ENCODE results near the gene YIPF2. TPM values are rescaled to one million over a fixed set of nuclear protein-coding genes. Genes with fewer than 3 reads are reported as not detected.

The YIPF2 gene
- total and polyA plus RNA-seq, 2 of the 4 experiments (the other 2 are of a cell fraction) = 61.5 to 78.0 TPM

GRCh38 chr19:10920288-10920655 is 8.2 kb downstream of the YIPF2 start:
- no peak for DNase-seq
- dilution Hi-C loops (cut with HindIII; ENCODE audit: low sequenced_read_pairs, unreplicated experiment) (no loop called here), intact Hi-C loops (cut with micrococcal nuclease) (no loop called here), in situ Hi-C loops (cut with MboI; ENCODE audit: low sequenced_read_pairs) (no loop called here)
- no peak for TF ChIP-seq CTCF (conservative IDR thresholded peaks at IDR 0.05; ENCODE audit: low read depth, low read length)
- no peak for TF ChIP-seq NFE2L2 (IDR thresholded peaks at IDR 0.05; ENCODE audit: low read depth, low read length)
- no peak for TF ChIP-seq FOS (IDR thresholded peaks at IDR 0.05; ENCODE audit: low read depth, low read length)
- no peak for TF ChIP-seq MAZ (IDR thresholded peaks at IDR 0.05; ENCODE audit: borderline replicate concordance, low read depth, low read length)
- TF ChIP-seq RCOR1 (IDR thresholded peaks at IDR 0.05; ENCODE audit: insufficient replicate concordance, low read length) = no peak
- no peak for TF ChIP-seq RFX5 (IDR thresholded peaks at IDR 0.05; ENCODE audit: low read depth, low read length)
- TF ChIP-seq USF2 (IDR thresholded peaks at IDR 0.05; ENCODE audit: low read depth, low read length) = no peak
- no peak for TF ChIP-seq ELK1 (IDR thresholded peaks at IDR 0.05; ENCODE audit: borderline replicate concordance, low read depth, low read length)
- TF ChIP-seq SMC3 (IDR thresholded peaks at IDR 0.05; ENCODE audit: low read depth, low read length) = no peak
- no peak overlapping the region for H3K4ac ChIP-seq (ENCODE audit: low read depth, low read length)
- no peak overlapping the region for H3K9ac ChIP-seq (ENCODE audit: low read depth, low read length)
- peaks cover 6% of the 10 kb centered on the region for H3K4me1 ChIP-seq (ENCODE audit: control insufficient read depth, insufficient read depth, low read length)
- no peak overlapping the region for H2AK9ac ChIP-seq (replicated peaks; ENCODE audit: low read depth, low read length, poor library complexity)
- no peak overlapping the region for H3K4me3 ChIP-seq (ENCODE audit: insufficient read depth, low read depth, low read length)
- no peak overlapping the region for H3K4me2 ChIP-seq (ENCODE audit: low read depth, low read length)
- H3K27ac ChIP-seq (ENCODE audit: insufficient read depth, low read length) = no peak overlapping the region
- H4K8ac ChIP-seq (ENCODE audit: low read depth in 2 of 2, low read length in 2 of 2) = no peak overlapping the region
- H2BK5ac ChIP-seq (ENCODE audit: low read depth, low read length, poor library complexity, severe bottlenecking) = no peak overlapping the region
- peaks cover 12% of the 10 kb centered on the region; the same call in 1 of the 2 replicates for H4K20me1 ChIP-seq (ENCODE audit: insufficient read depth, low read length)
- POLR2A ChIA-PET (ENCODE audit: unreplicated experiment) = no interaction called here
- H2BK20ac ChIP-seq (ENCODE audit: low read depth, low read length) = no peak overlapping the region
- H3K14ac ChIP-seq (replicated peaks; ENCODE audit: low read depth, low read length) = no peak overlapping the region
- peaks cover 9 to 14% of the 10 kb centered on the region in 2 experiments; a peak in 3 of 4 replicates for H3K79me1 ChIP-seq (ENCODE audit: low read depth in 1 of 2, low read length in 2 of 2)
- no peak overlapping the region for H4K91ac ChIP-seq (ENCODE audit: insufficient read depth, low read depth, low read length)
- no peak overlapping the region for H4K5ac ChIP-seq (ENCODE audit: low read depth, low read length)
- H3K18ac ChIP-seq (ENCODE audit: low read depth, low read length) = no peak overlapping the region
- H2BK120ac ChIP-seq (ENCODE audit: low read depth, low read length) = no peak overlapping the region
- BruUV-seq (replicated peaks) = no TSS peak
- no peaks in the 10 kb centered on the region for H3K9me3 ChIP-seq (ENCODE audit: control insufficient read depth, insufficient read depth, low read length)
- WGBS, 2 experiments (ENCODE audit: extremely low coverage in 2 of 2, insufficient read length in 1 of 2) = 80% methylated on average over 1 of the region's 10 CpGs; no CpG with 5 or more reads in 1 of the 2 experiments
- no peak overlapping the region for H3K23ac ChIP-seq (ENCODE audit: low read depth, low read length)
- CTCF ChIA-PET = no interaction called here
- no peaks in the 10 kb centered on the region for H3K9me1 ChIP-seq (ENCODE audit: insufficient read depth, low read length)
- H2AK5ac ChIP-seq (ENCODE audit: low read depth, low read length) = no peak overlapping the region
- no peaks in the 10 kb centered on the region for H3K27me3 ChIP-seq (ENCODE audit: control insufficient read depth, insufficient read depth, low read length)
- no peak overlapping the region for H2AFZ ChIP-seq (replicated peaks; ENCODE audit: low read length, poor library complexity)
- H3K36me3 ChIP-seq (ENCODE audit: control insufficient read depth, insufficient read depth, low read length) = peaks cover 63% of the 10 kb centered on the region
- ATAC-seq (ENCODE audit: low read depth) = no peak
- no peak overlapping the region for H2BK15ac ChIP-seq (ENCODE audit: low read depth, low read length)
- H3K56ac ChIP-seq (ENCODE audit: extremely low read depth, insufficient read depth, low read length) = no peak overlapping the region
